SK-N-SH treated with all-trans-retinoic acid at 6 μM for 48 hours (cell line): ENCODE data around the gene KIF21B.

Experiments used
- ARNTL ChIP-seq: fragments of 450-650 bp; formaldehyde crosslinking; IDR thresholded peaks from 2 replicates; pipeline ENCODE4 v1.5.0; 2020; ENCODE audit warnings: low read depth, mild to moderate bottlenecking, moderate library complexity, borderline replicate concordance
- ESRRG ChIP-seq: fragments of 250-450 bp; sonication (Bioruptor Pico); IDR thresholded peaks from 2 replicates; pipeline ENCODE4 v1.6.1; 2021; ENCODE audit warnings: mild to moderate bottlenecking
- GLIS3 ChIP-seq: fragments of 250-450 bp; sonication (Bioruptor Pico); IDR thresholded peaks from 2 replicates; pipeline ENCODE4 v1.5.0; 2020; ENCODE audit warnings: mild to moderate bottlenecking, moderate library complexity
- ISL1 ChIP-seq: fragments of 250-450 bp; sonication (Bioruptor Pico); IDR thresholded peaks from 2 replicates; pipeline ENCODE4 v2.1.2; 2022; ENCODE audit warnings: mild to moderate bottlenecking, moderate library complexity
- PPARA ChIP-seq: fragments of 250-450 bp; sonication (Bioruptor Pico); IDR thresholded peaks from 2 replicates; pipeline ENCODE4 v1.5.0; 2020; ENCODE audit warnings: mild to moderate bottlenecking, borderline replicate concordance
- TCF4 ChIP-seq: fragments of 250-450 bp; sonication (Bioruptor Pico); IDR thresholded peaks from 2 replicates; pipeline ENCODE4 v1.8.0; 2021; ENCODE audit warnings: mild to moderate bottlenecking, moderate library complexity, borderline replicate concordance
- TF ChIP-seq, protein P1 (sequence below): fragments of 250-450 bp; sonication (Bioruptor Pico); IDR thresholded peaks from 2 replicates; pipeline ENCODE4 v1.8.0; 2020; ENCODE audit warnings: mild to moderate bottlenecking, moderate library complexity, borderline replicate concordance
- TF ChIP-seq, protein P2 (sequence below): fragments of 250-450 bp; sonication (Bioruptor Pico); IDR thresholded peaks from 2 replicates; pipeline ENCODE4 v1.5.1; 2021; ENCODE audit warnings: mild to moderate bottlenecking, moderate library complexity
- TF ChIP-seq, protein P3 (sequence below): fragments of 250-450 bp; sonication (Bioruptor Pico); IDR thresholded peaks from 2 replicates; pipeline ENCODE4 v1.5.0; 2020; ENCODE audit warnings: mild to moderate bottlenecking, moderate library complexity

DNA sequence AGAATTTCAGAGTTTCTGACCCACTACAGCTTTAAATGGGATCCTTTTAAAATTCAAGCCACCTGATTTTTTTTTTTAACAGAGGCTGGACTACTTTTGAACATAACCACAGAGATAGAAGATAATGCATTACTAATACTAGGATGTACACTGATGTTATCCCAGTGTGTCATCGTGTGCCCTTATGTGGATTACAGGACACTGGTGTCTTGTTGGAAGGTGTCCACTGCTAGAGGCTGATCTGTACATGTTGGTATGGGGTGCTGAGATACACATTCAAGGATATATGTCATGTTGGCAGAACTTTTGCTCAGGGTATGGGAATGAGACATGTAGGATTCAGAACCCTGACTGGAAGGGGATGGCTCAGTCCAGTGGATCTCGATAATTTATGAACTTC lies 72.5 kb downstream of the KIF21B start:
- TF ChIP-seq, protein P1, sequence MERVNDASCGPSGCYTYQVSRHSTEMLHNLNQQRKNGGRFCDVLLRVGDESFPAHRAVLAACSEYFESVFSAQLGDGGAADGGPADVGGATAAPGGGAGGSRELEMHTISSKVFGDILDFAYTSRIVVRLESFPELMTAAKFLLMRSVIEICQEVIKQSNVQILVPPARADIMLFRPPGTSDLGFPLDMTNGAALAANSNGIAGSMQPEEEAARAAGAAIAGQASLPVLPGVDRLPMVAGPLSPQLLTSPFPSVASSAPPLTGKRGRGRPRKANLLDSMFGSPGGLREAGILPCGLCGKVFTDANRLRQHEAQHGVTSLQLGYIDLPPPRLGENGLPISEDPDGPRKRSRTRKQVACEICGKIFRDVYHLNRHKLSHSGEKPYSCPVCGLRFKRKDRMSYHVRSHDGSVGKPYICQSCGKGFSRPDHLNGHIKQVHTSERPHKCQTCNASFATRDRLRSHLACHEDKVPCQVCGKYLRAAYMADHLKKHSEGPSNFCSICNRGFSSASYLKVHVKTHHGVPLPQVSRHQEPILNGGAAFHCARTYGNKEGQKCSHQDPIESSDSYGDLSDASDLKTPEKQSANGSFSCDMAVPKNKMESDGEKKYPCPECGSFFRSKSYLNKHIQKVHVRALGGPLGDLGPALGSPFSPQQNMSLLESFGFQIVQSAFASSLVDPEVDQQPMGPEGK: no peak
- TF ChIP-seq ISL1: no peak
- TF ChIP-seq ESRRG: no peak
- TF ChIP-seq, protein P2, sequence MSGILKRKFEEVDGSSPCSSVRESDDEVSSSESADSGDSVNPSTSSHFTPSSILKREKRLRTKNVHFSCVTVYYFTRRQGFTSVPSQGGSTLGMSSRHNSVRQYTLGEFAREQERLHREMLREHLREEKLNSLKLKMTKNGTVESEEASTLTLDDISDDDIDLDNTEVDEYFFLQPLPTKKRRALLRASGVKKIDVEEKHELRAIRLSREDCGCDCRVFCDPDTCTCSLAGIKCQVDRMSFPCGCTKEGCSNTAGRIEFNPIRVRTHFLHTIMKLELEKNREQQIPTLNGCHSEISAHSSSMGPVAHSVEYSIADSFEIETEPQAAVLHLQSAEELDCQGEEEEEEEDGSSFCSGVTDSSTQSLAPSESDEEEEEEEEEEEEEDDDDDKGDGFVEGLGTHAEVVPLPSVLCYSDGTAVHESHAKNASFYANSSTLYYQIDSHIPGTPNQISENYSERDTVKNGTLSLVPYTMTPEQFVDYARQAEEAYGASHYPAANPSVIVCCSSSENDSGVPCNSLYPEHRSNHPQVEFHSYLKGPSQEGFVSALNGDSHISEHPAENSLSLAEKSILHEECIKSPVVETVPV (CRISPR knock-in tag): no peak
- TF ChIP-seq PPARA (CRISPR knock-in tag): no peak
- no peak for TF ChIP-seq ARNTL
- TF ChIP-seq TCF4 (CRISPR knock-in tag): no peak
- TF ChIP-seq, protein P3, sequence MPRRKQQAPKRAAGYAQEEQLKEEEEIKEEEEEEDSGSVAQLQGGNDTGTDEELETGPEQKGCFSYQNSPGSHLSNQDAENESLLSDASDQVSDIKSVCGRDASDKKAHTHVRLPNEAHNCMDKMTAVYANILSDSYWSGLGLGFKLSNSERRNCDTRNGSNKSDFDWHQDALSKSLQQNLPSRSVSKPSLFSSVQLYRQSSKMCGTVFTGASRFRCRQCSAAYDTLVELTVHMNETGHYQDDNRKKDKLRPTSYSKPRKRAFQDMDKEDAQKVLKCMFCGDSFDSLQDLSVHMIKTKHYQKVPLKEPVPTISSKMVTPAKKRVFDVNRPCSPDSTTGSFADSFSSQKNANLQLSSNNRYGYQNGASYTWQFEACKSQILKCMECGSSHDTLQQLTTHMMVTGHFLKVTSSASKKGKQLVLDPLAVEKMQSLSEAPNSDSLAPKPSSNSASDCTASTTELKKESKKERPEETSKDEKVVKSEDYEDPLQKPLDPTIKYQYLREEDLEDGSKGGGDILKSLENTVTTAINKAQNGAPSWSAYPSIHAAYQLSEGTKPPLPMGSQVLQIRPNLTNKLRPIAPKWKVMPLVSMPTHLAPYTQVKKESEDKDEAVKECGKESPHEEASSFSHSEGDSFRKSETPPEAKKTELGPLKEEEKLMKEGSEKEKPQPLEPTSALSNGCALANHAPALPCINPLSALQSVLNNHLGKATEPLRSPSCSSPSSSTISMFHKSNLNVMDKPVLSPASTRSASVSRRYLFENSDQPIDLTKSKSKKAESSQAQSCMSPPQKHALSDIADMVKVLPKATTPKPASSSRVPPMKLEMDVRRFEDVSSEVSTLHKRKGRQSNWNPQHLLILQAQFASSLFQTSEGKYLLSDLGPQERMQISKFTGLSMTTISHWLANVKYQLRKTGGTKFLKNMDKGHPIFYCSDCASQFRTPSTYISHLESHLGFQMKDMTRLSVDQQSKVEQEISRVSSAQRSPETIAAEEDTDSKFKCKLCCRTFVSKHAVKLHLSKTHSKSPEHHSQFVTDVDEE (CRISPR knock-in tag): no peak
- TF ChIP-seq GLIS3: no peak
